ENCODE measurements around the gene PCDH15. TPM values are rescaled to one million over a fixed set of nuclear protein-coding genes. Genes with fewer than 3 reads are reported as not detected.

Gene PCDH15
- total RNA-seq, 1 donor from 2014 or later = not detected

DNA sequence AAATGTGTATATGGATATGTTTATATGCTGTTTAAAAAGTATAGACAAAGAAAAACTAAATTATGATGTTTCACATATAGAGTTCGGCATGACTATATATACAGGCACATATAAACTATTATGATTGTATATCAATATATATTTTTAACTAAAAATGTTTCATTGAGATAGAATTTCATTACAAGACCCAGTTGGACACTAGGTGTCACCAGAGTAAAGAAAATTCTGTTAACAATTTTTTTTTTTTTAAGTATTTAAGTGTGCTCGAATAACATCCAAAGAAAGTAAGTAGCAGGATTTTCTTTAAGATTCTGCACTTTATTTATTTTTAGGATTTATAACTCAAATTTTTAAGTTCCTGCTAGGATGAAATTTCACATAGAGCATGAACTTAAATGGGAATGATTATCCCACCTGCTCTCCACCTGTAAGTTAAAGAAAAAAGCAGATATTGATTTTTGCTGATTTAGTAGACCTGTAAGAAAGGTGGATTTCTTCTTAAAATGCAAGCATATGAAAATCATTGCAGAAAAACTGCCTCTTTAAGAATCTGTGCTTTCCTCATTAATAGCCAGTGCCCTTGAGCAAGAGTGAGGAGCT, 961.5 kb downstream of the PCDH15 start:
- Mint-ChIP-seq H3K9me3 (ENCODE audit: low read depth) (no peaks in the 10 kb centered on the region), H3K36me3 (ENCODE audit: low read depth) (no peaks in the 10 kb centered on the region), H3K4me1 (ENCODE audit: low read depth) (peaks cover 4% of the 10 kb centered on the region), H3K27ac (ENCODE audit: unreplicated experiment) (no peak overlapping the region), H3K4me3 (ENCODE audit: unreplicated experiment) (no peak overlapping the region), H3K27me3 (ENCODE audit: low read depth) (peaks cover 11% of the 10 kb centered on the region)
- DNase-seq (ENCODE audit: low spot score) = no peak
- TF ChIP-seq, protein P1, sequence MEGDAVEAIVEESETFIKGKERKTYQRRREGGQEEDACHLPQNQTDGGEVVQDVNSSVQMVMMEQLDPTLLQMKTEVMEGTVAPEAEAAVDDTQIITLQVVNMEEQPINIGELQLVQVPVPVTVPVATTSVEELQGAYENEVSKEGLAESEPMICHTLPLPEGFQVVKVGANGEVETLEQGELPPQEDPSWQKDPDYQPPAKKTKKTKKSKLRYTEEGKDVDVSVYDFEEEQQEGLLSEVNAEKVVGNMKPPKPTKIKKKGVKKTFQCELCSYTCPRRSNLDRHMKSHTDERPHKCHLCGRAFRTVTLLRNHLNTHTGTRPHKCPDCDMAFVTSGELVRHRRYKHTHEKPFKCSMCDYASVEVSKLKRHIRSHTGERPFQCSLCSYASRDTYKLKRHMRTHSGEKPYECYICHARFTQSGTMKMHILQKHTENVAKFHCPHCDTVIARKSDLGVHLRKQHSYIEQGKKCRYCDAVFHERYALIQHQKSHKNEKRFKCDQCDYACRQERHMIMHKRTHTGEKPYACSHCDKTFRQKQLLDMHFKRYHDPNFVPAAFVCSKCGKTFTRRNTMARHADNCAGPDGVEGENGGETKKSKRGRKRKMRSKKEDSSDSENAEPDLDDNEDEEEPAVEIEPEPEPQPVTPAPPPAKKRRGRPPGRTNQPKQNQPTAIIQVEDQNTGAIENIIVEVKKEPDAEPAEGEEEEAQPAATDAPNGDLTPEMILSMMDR (IDR thresholded peaks at IDR 0.05) = peak; percentile 88

- Mint-ChIP-seq H3K4me3 (ENCODE audit: unreplicated experiment) (no peak overlapping the region), H3K4me1 (ENCODE audit: low read depth) (no peaks in the 10 kb centered on the region), H3K27me3 (ENCODE audit: low read depth) (peaks cover 9% of the 10 kb centered on the region), H3K27ac (ENCODE audit: unreplicated experiment) (no peak overlapping the region), H3K36me3 (ENCODE audit: low read depth) (no peaks in the 10 kb centered on the region), H3K9me3 (ENCODE audit: low read depth) (no peaks in the 10 kb centered on the region)
- TF ChIP-seq, protein P1 (IDR thresholded peaks at IDR 0.05) = no peak
- no peak for DNase-seq (ENCODE audit: low spot score)
Observed at GRCh38 chr10:53836638-53837037, 964.4 kb downstream of the PCDH15 start.

DNA sequence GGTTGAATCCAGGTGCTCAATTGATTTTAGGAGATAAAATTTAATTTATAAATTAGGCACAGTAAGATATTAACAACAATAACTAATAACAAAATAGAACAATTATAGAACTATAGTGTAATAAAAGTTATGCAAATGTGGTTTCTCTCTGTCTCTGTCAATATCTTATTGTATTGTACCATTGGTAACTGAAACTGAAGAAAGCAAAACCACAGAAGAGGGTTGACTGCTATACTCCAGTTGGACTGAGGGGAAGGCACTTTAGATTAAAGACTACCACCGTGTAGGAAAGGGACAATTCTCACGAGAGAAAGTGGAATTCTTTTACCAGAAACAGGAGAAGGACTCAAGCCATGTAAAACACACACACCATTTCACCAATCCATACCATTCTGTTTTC, 967.1 kb downstream of the PCDH15 start:
- H3K4me3 Mint-ChIP-seq (ENCODE audit: unreplicated experiment) = no peak overlapping the region
- no peaks in the 10 kb centered on the region for H3K4me1 Mint-ChIP-seq (ENCODE audit: low read depth)
- no peaks in the 10 kb centered on the region for H3K9me3 Mint-ChIP-seq (ENCODE audit: low read depth)
- H3K36me3 Mint-ChIP-seq (ENCODE audit: low read depth) = no peaks in the 10 kb centered on the region
- H3K27me3 Mint-ChIP-seq (ENCODE audit: low read depth) = peaks cover 2% of the 10 kb centered on the region
- H3K27ac Mint-ChIP-seq (ENCODE audit: unreplicated experiment) = no peak overlapping the region
- no peak for DNase-seq (ENCODE audit: low spot score)
- TF ChIP-seq, protein P1 (IDR thresholded peaks at IDR 0.05) = no peak

DNA sequence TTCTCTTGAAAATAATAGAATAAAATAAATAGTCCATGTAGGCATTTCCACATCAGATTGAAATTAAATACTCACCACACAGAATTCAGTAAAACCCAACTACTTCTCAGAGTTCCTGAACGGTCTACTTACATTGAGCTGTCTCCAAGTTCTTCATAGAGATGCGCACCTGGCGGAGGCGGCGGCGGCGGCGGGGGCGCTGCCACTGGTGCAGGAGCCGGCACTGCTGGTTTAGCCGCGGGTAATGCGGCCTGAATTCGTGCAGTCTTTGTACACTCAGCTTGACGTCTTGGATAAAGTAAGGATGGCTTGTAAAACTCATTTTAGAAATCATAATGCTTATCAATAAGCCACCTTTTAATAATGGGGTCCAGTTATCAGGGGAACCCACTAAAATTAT, 973.8 kb downstream of the PCDH15 start:
- no peaks in the 10 kb centered on the region for H3K4me1 Mint-ChIP-seq (ENCODE audit: low read depth)
- TF ChIP-seq, protein P1 (IDR thresholded peaks at IDR 0.05) = no peak
- peaks cover 8% of the 10 kb centered on the region for H3K27me3 Mint-ChIP-seq (ENCODE audit: low read depth)
- no peak for DNase-seq (ENCODE audit: low spot score)
- H3K4me3 Mint-ChIP-seq (ENCODE audit: unreplicated experiment) = no peak overlapping the region
- H3K27ac Mint-ChIP-seq (ENCODE audit: unreplicated experiment) = no peak overlapping the region
- H3K36me3 Mint-ChIP-seq (ENCODE audit: low read depth) = no peaks in the 10 kb centered on the region
- no peaks in the 10 kb centered on the region for H3K9me3 Mint-ChIP-seq (ENCODE audit: low read depth)

DNA sequence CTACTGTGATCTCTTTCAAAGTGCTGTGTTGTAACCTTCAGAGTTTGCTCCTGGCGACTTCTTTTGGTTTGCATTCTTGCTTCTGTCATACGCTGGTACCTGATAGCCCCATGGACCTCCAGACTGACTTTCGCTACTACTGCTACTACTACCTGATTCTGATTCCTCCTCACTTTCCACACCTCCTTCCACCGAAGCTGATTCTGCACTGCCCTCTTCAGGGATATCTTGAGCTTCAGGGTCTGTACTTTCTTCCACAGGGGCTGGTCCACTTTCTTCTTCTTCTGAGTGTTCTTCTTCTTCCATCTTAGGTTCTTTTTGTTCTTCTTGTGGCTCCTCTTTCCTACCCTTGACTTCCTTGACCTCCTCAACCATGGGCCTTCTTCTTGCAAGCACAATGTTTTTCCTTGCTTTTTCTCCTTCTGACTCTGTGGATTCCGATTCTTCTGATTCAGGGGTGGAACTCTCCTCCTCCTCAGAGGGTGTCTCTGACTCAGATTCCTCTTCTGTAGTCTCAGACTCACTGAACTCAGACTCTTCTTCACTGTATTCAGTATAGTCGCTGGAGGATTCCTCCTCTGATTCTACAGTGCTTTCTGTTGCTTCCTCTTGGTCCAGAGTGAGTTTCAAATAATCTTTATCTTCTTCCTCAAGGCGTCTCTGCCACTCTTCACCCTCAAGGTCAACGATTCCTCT, 992.2 kb downstream of the PCDH15 start:
- Mint-ChIP-seq H3K27ac (ENCODE audit: unreplicated experiment) (no peak overlapping the region), H3K4me1 (ENCODE audit: low read depth) (no peaks in the 10 kb centered on the region), H3K9me3 (ENCODE audit: low read depth) (peaks cover 4% of the 10 kb centered on the region), H3K4me3 (ENCODE audit: unreplicated experiment) (no peak overlapping the region), H3K36me3 (ENCODE audit: low read depth) (no peaks in the 10 kb centered on the region), H3K27me3 (ENCODE audit: low read depth) (peaks cover 2% of the 10 kb centered on the region)
- TF ChIP-seq, protein P1 (IDR thresholded peaks at IDR 0.05) = no peak
- DNase-seq (ENCODE audit: low spot score) = no peak
